Panc1 (cell line): ENCODE measurements around the gene E2F3. TPM values are rescaled to one million over a fixed set of nuclear protein-coding genes. Genes with fewer than 3 reads are reported as not detected.

ENCODE experiments used
- ATAC-seq: fragments of 200-7000 bp; cut with Tn5 transposase; 2 replicates; pipeline ENCODE4 v1.9.1; 2020; ENCODE audit warnings: mild to moderate bottlenecking, moderate library complexity
- BruUV-seq: library from RNA; stranded (reverse); fragments of 400-500 nt; replicated peaks from 2 replicates; lab custom pipeline; 2021; lab: Mats Ljungman, UMichigan
- CTCF ChIA-PET: fragments of 300-600 bp; sonication (Branson Sonifier 250); formaldehyde crosslinking; loops from one replicate; lab custom pipeline; 2022; ENCODE audit warnings: antibody characterized with exemption; lab: Charles Lee
- POLR2A ChIA-PET: fragments of 300-600 bp; sonication (Branson Sonifier 250); formaldehyde crosslinking; loops from one replicate; lab custom pipeline; 2022; ENCODE audit warnings: antibody characterized with exemption; lab: Charles Lee
- DNase-seq: peaks from one replicate; pipeline ENCODE4 v3.0.0-alpha.2; 2010; ENCODE audit warnings: low read depth, low spot score
- H3K27ac ChIP-seq: 2 replicates; pipeline ENCODE4 v1.5.1; 2011; ENCODE audit warnings: mild to moderate bottlenecking, low read length, inconsistent platforms
- H3K27me3 ChIP-seq: fragments of 200-500 bp; sonication (Bioruptor generic); 2 replicates; pipeline ENCODE4 v1.6.0; 2014; ENCODE audit warnings: low read length, inconsistent platforms; ENCODE audit not compliant: control insufficient read depth, insufficient read depth
- H3K36me3 ChIP-seq: fragments of 200-500 bp; sonication (Bioruptor generic); 2 replicates; pipeline ENCODE4 v1.5.1; 2014; ENCODE audit warnings: inconsistent platforms, mild to moderate bottlenecking, low read length, moderate library complexity; ENCODE audit not compliant: control insufficient read depth, insufficient read depth
- H3K4me1 ChIP-seq: 2 replicates; pipeline ENCODE4 v1.5.1; 2011; ENCODE audit warnings: inconsistent platforms, mild to moderate bottlenecking, low read length, moderate library complexity; ENCODE audit not compliant: control insufficient read depth, insufficient read depth
- H3K4me3 ChIP-seq, 2 experiments: 2 replicates each; pipeline ENCODE4 v1.5.1; 2011 to 2012; ENCODE audit warnings: low read depth in 2 of 2, low read length in 2 of 2, mild to moderate bottlenecking in 2 of 2, inconsistent platforms in 1 of 2, moderate library complexity in 1 of 2
- H3K9me3 ChIP-seq: fragments of 200-500 bp; sonication (Bioruptor generic); 2 replicates; pipeline ENCODE4 v1.5.1; 2014; ENCODE audit warnings: low read depth, mild to moderate bottlenecking, inconsistent platforms, low read length, moderate library complexity; ENCODE audit not compliant: control insufficient read depth, insufficient read depth
- CTCF ChIP-seq: fragments of 450-650 bp; IDR thresholded peaks from 2 replicates; pipeline ENCODE4 v1.5.1; 2017; ENCODE audit warnings: mild to moderate bottlenecking
- POLR2AphosphoS5 ChIP-seq: IDR thresholded peaks from 2 replicates; pipeline ENCODE4 v1.6.1; 2012; ENCODE audit warnings: mild to moderate bottlenecking, low read depth, low read length, moderate library complexity
- REST ChIP-seq, 2 experiments: IDR thresholded peaks; 2 replicates each; pipeline ENCODE4 v1.6.1; 2011 to 2012; ENCODE audit warnings: low read depth in 2 of 2, control low read depth in 1 of 2, low read length in 1 of 2, mild to moderate bottlenecking in 1 of 2, moderate library complexity in 1 of 2; ENCODE audit not compliant: insufficient read depth in 1 of 2
- SIN3A ChIP-seq: IDR thresholded peaks from 2 replicates; pipeline ENCODE4 v1.6.1; 2012; ENCODE audit warnings: low read depth, mild to moderate bottlenecking, low read length, moderate library complexity, borderline replicate concordance; ENCODE audit not compliant: insufficient read depth
- TCF7L2 ChIP-seq: IDR thresholded peaks from 2 replicates; pipeline ENCODE4 v1.6.1; 2011; ENCODE audit warnings: mild to moderate bottlenecking, low read depth, low read length, inconsistent platforms
- in situ Hi-C: cut with HindIII; loops from 2 replicates; pipeline ENCODE4 v1.10.0; 2016; ENCODE audit warnings: low sequenced_read_pairs, low pct_unique_long_range_greater_than_20kb
- intact Hi-C: fragments of 100-400 bp; cut with micrococcal nuclease; formaldehyde crosslinking; loops from one replicate; pipeline ENCODE4 v1.10.0; 2022; ENCODE audit not compliant: unreplicated experiment
- total RNA-seq: library from RNA; stranded (reverse); gene quantifications from one replicate; pipeline ENCODE4 v1.2.1, GENCODE V29; 2021; ENCODE audit not compliant: unreplicated experiment

E2F3 gene
- total RNA-seq, 1 experiment from 2014 or later: 31.0 TPM

GRCh38 chr6:20414711-20415110 is 13.0 kb downstream of the E2F3 start:
- in situ Hi-C loops (no loop called here), intact Hi-C loops (no loop called here)
- Histone ChIP-seq H3K27ac (no peak overlapping the region), H3K9me3 (no peaks in the 10 kb centered on the region), H3K4me1 (peaks cover 10% of the 10 kb centered on the region), H3K4me3 (no peak overlapping the region), H3K36me3 (no peaks in the 10 kb centered on the region; the same call in 1 of the 2 replicates), H3K27me3 (no peaks in the 10 kb centered on the region)
- ATAC-seq (no peak), DNase-seq (no peak)
- POLR2A ChIA-PET: no interaction called here
- CTCF ChIA-PET: no interaction called here
- BruUV-seq: no TSS peak
- no peak for TF ChIP-seq TCF7L2
- no peak for TF ChIP-seq REST (IDR thresholded peaks at IDR 0.05; ENCODE audit: insufficient read depth in 1 of 2, low read depth in 2 of 2, low read length in 1 of 2)
- no peak for TF ChIP-seq SIN3A
- no peak for TF ChIP-seq CTCF
- no peak for TF ChIP-seq POLR2AphosphoS5

GRCh38 chr6:20415304-20415703 is 13.6 kb downstream of the E2F3 start:
- Histone ChIP-seq H3K9me3 (no peaks in the 10 kb centered on the region), H3K27me3 (no peaks in the 10 kb centered on the region), H3K27ac (no peak overlapping the region), H3K36me3 (no peaks in the 10 kb centered on the region; the same call in 1 of the 2 replicates), H3K4me1 (peaks cover 10% of the 10 kb centered on the region), H3K4me3 (no peak overlapping the region)
- ChIA-PET POLR2A (no interaction called here), CTCF (no interaction called here)
- intact Hi-C loops (no loop called here), in situ Hi-C loops (no loop called here)
- no peak for DNase-seq
- BruUV-seq: no TSS peak
- no peak for ATAC-seq
- TF ChIP-seq POLR2AphosphoS5 (no peak), SIN3A (no peak), CTCF (no peak), TCF7L2 (no peak), REST (IDR thresholded peaks at IDR 0.05; ENCODE audit: insufficient read depth in 1 of 2, low read depth in 2 of 2, low read length in 1 of 2) (no peak)
